Measurements from ENCODE around the gene PRDX6.
"Not testable (repeated sequence)": the region's sequence is repeated elsewhere in the genome, so short reads cannot be mapped to it uniquely, and the experiment has no call there.

Gene PRDX6

GRCh38 chr1:173502104-173502503, 25.0 kb downstream of the PRDX6 start:
- Mint-ChIP-seq H3K9me3 (ENCODE audit: low read depth) (peaks cover 2% of the 10 kb centered on the region), H3K36me3 (peaks cover 5% of the 10 kb centered on the region), H3K4me1 (ENCODE audit: low read depth) (no peaks in the 10 kb centered on the region), H3K4me3 (no peak overlapping the region), H3K27me3 (no peaks in the 10 kb centered on the region), H3K27ac (no peak overlapping the region)

- no peaks in the 10 kb centered on the region for H3K27me3 Mint-ChIP-seq
- peaks cover 5% of the 10 kb centered on the region for H3K36me3 Mint-ChIP-seq
- no peak overlapping the region for H3K4me3 Mint-ChIP-seq
- H3K27ac Mint-ChIP-seq: no peak overlapping the region
- no peaks in the 10 kb centered on the region for H3K9me3 Mint-ChIP-seq (ENCODE audit: low read depth)
- no peaks in the 10 kb centered on the region for H3K4me1 Mint-ChIP-seq (ENCODE audit: low read depth)
These were observed 26.3 kb downstream of the PRDX6 start for GRCh38 chr1:173503391-173503790.

- Mint-ChIP-seq H3K9me3 (ENCODE audit: low read depth) (no peaks in the 10 kb centered on the region), H3K36me3 (peaks cover 2% of the 10 kb centered on the region), H3K27ac (no peak overlapping the region), H3K4me3 (no peak overlapping the region), H3K4me1 (ENCODE audit: low read depth) (no peaks in the 10 kb centered on the region), H3K27me3 (no peaks in the 10 kb centered on the region)
These were observed 27.1 kb downstream of the PRDX6 start for GRCh38 chr1:173504268-173504667.

- Mint-ChIP-seq H3K36me3 (no peaks in the 10 kb centered on the region), H3K27ac (no peak overlapping the region), H3K4me1 (ENCODE audit: low read depth) (no peaks in the 10 kb centered on the region), H3K4me3 (no peak overlapping the region), H3K27me3 (no peaks in the 10 kb centered on the region), H3K9me3 (ENCODE audit: low read depth) (no peaks in the 10 kb centered on the region)
These were observed 28.3 kb downstream of the PRDX6 start for GRCh38 chr1:173505391-173505790.

GRCh38 chr1:173506437-173506836, 29.3 kb downstream of the PRDX6 start:
- Mint-ChIP-seq H3K9me3 (ENCODE audit: low read depth) (no peaks in the 10 kb centered on the region), H3K4me3 (no peak overlapping the region), H3K27ac (no peak overlapping the region), H3K27me3 (no peaks in the 10 kb centered on the region), H3K4me1 (ENCODE audit: low read depth) (no peaks in the 10 kb centered on the region), H3K36me3 (no peaks in the 10 kb centered on the region)

GRCh38 chr1:173507205-173507846, 30.2 kb downstream of the PRDX6 start:
- Mint-ChIP-seq H3K4me1 (ENCODE audit: low read depth) (no peaks in the 10 kb centered on the region), H3K4me3 (no peak overlapping the region), H3K27ac (no peak overlapping the region), H3K9me3 (ENCODE audit: low read depth) (no peaks in the 10 kb centered on the region), H3K27me3 (no peaks in the 10 kb centered on the region), H3K36me3 (no peaks in the 10 kb centered on the region)

GRCh38 chr1:173507847-173508209, 30.7 kb downstream of the PRDX6 start:
- no peaks in the 10 kb centered on the region for H3K36me3 Mint-ChIP-seq
- no peaks in the 10 kb centered on the region for H3K27me3 Mint-ChIP-seq
- H3K4me1 Mint-ChIP-seq (ENCODE audit: low read depth): no peaks in the 10 kb centered on the region
- H3K9me3 Mint-ChIP-seq (ENCODE audit: low read depth): no peaks in the 10 kb centered on the region
- no peak overlapping the region for H3K4me3 Mint-ChIP-seq
- no peak overlapping the region for H3K27ac Mint-ChIP-seq

- Mint-ChIP-seq H3K9me3 (ENCODE audit: low read depth) (peaks cover 1% of the 10 kb centered on the region), H3K36me3 (peaks cover under 1% of the 10 kb centered on the region), H3K27me3 (no peaks in the 10 kb centered on the region), H3K4me3 (no peak overlapping the region), H3K27ac (no peak overlapping the region), H3K4me1 (ENCODE audit: low read depth) (no peaks in the 10 kb centered on the region)
These were observed 31.4 kb downstream of the PRDX6 start for GRCh38 chr1:173508541-173508940.

- Mint-ChIP-seq H3K27me3 (no peaks in the 10 kb centered on the region), H3K36me3 (peaks cover 5% of the 10 kb centered on the region), H3K9me3 (ENCODE audit: low read depth) (peaks cover 7% of the 10 kb centered on the region), H3K27ac (no peak overlapping the region), H3K4me1 (ENCODE audit: low read depth) (no peaks in the 10 kb centered on the region), H3K4me3 (no peak overlapping the region)
These were observed 32.7 kb downstream of the PRDX6 start for GRCh38 chr1:173509797-173510196.

GRCh38 chr1:173514503-173514902, 37.4 kb downstream of the PRDX6 start:
- not testable (repeated sequence) for H3K27ac Mint-ChIP-seq; H3K27me3 Mint-ChIP-seq; H3K4me3 Mint-ChIP-seq; H3K36me3 Mint-ChIP-seq; H3K4me1 Mint-ChIP-seq (ENCODE audit: low read depth); H3K9me3 Mint-ChIP-seq (ENCODE audit: low read depth)

GRCh38 chr1:173520799-173521198, 43.7 kb downstream of the PRDX6 start:
- no peaks in the 10 kb centered on the region for H3K9me3 Mint-ChIP-seq (ENCODE audit: low read depth)
- no peak overlapping the region for H3K27ac Mint-ChIP-seq
- no peaks in the 10 kb centered on the region for H3K27me3 Mint-ChIP-seq
- H3K4me1 Mint-ChIP-seq (ENCODE audit: low read depth): peaks cover 8% of the 10 kb centered on the region
- no peak overlapping the region for H3K4me3 Mint-ChIP-seq
- no peaks in the 10 kb centered on the region for H3K36me3 Mint-ChIP-seq

- no peaks in the 10 kb centered on the region for H3K27me3 Mint-ChIP-seq
- no peak overlapping the region for H3K27ac Mint-ChIP-seq
- H3K9me3 Mint-ChIP-seq (ENCODE audit: low read depth): no peaks in the 10 kb centered on the region
- H3K36me3 Mint-ChIP-seq: no peaks in the 10 kb centered on the region
- H3K4me1 Mint-ChIP-seq (ENCODE audit: low read depth): peaks cover 15% of the 10 kb centered on the region
- no peak overlapping the region for H3K4me3 Mint-ChIP-seq
These were observed 46.2 kb downstream of the PRDX6 start for GRCh38 chr1:173523329-173523728.

GRCh38 chr1:173525926-173526325, 48.8 kb downstream of the PRDX6 start:
- Mint-ChIP-seq H3K27me3 (no peaks in the 10 kb centered on the region), H3K4me3 (no peak overlapping the region), H3K4me1 (ENCODE audit: low read depth) (peaks cover 20% of the 10 kb centered on the region), H3K36me3 (no peaks in the 10 kb centered on the region), H3K9me3 (ENCODE audit: low read depth) (no peaks in the 10 kb centered on the region), H3K27ac (no peak overlapping the region)

GRCh38 chr1:173527151-173527826, 50.2 kb downstream of the PRDX6 start:
- peaks cover 30% of the 10 kb centered on the region for H3K4me1 Mint-ChIP-seq (ENCODE audit: low read depth)
- H3K27me3 Mint-ChIP-seq: no peaks in the 10 kb centered on the region
- H3K36me3 Mint-ChIP-seq: no peaks in the 10 kb centered on the region
- no peak overlapping the region for H3K27ac Mint-ChIP-seq
- H3K4me3 Mint-ChIP-seq: no peak overlapping the region
- no peaks in the 10 kb centered on the region for H3K9me3 Mint-ChIP-seq (ENCODE audit: low read depth)

GRCh38 chr1:173529106-173529505, 52.0 kb downstream of the PRDX6 start:
- H3K36me3 Mint-ChIP-seq: no peaks in the 10 kb centered on the region
- H3K4me3 Mint-ChIP-seq: no peak overlapping the region
- H3K27ac Mint-ChIP-seq: no peak overlapping the region
- H3K4me1 Mint-ChIP-seq (ENCODE audit: low read depth): peaks cover 37% of the 10 kb centered on the region
- H3K9me3 Mint-ChIP-seq (ENCODE audit: low read depth): no peaks in the 10 kb centered on the region
- no peaks in the 10 kb centered on the region for H3K27me3 Mint-ChIP-seq
